Nephron (organoid): ENCODE results near the gene ZNF512B.

ENCODE experiments used
- H3K27ac Mint-ChIP-seq, 3 experiments: 2 replicates each; pipeline ENCODE4 v1.8.0; 2020; ENCODE audit warnings: mixed read lengths in 3 of 3, mild to moderate bottlenecking in 2 of 3, moderate library complexity in 1 of 3
- H3K27me3 Mint-ChIP-seq: 2 replicates; pipeline ENCODE4 v1.8.0; 2021; ENCODE audit warnings: low read depth, mild to moderate bottlenecking, moderate library complexity, mixed read lengths
- H3K36me3 Mint-ChIP-seq: 2 replicates; pipeline ENCODE4 v1.8.0; 2020; ENCODE audit warnings: low read depth, mixed read lengths
- H3K4me1 Mint-ChIP-seq: 2 replicates; pipeline ENCODE4 v1.8.0; 2020; ENCODE audit warnings: mixed read lengths
- H3K4me3 Mint-ChIP-seq, 3 experiments: 2 replicates each; pipeline ENCODE4 v1.8.0; 2020; ENCODE audit warnings: mild to moderate bottlenecking in 3 of 3, mixed read lengths in 3 of 3, moderate library complexity in 2 of 3
- H3K9me3 Mint-ChIP-seq: 2 replicates; pipeline ENCODE4 v1.8.0; 2020; ENCODE audit warnings: mixed read lengths
- CTCF ChIP-seq, 3 experiments: fragments of 200-600 bp; sonication (generic); IDR thresholded peaks; one replicate each; pipeline ENCODE4 v1.5.0; 2021; ENCODE audit warnings: antibody characterized with exemption in 3 of 3; ENCODE audit not compliant: unreplicated experiment in 3 of 3

Gene ZNF512B

GRCh38 chr20:64001607-64002011 is 31.9 kb upstream of the ZNF512B start:
- H3K27me3 Mint-ChIP-seq: no peaks in the 10 kb centered on the region
- peaks cover 56% of the 10 kb centered on the region for H3K36me3 Mint-ChIP-seq
- peak overlapping the region in 1 of 3 experiments; percentile 23 for H3K27ac Mint-ChIP-seq
- no peaks in the 10 kb centered on the region for H3K4me1 Mint-ChIP-seq
- TF ChIP-seq CTCF (IDR thresholded peaks at IDR 0.05; ENCODE audit: unreplicated experiment in 3 of 3): no peak
- no peaks in the 10 kb centered on the region for H3K9me3 Mint-ChIP-seq
- H3K4me3 Mint-ChIP-seq: no peak overlapping the region

- Mint-ChIP-seq H3K9me3 (no peaks in the 10 kb centered on the region), H3K27ac (no peak overlapping the region), H3K4me3 (no peak overlapping the region), H3K36me3 (peaks cover 60% of the 10 kb centered on the region), H3K27me3 (no peaks in the 10 kb centered on the region), H3K4me1 (no peaks in the 10 kb centered on the region)
- no peak for TF ChIP-seq CTCF (IDR thresholded peaks at IDR 0.05; ENCODE audit: unreplicated experiment in 3 of 3)
Observed at GRCh38 chr20:64000906-64001305, 31.2 kb upstream of the ZNF512B start.

- Mint-ChIP-seq H3K9me3 (no peaks in the 10 kb centered on the region), H3K27ac (peak overlapping the region in 2 of 3 experiments; percentile 19 to 69), H3K27me3 (peaks cover 3% of the 10 kb centered on the region), H3K36me3 (peaks cover 39% of the 10 kb centered on the region), H3K4me1 (peaks cover 35% of the 10 kb centered on the region), H3K4me3 (peak overlapping the region; percentile 55 to 73 (median 73))
- TF ChIP-seq CTCF (IDR thresholded peaks at IDR 0.05; ENCODE audit: unreplicated experiment in 3 of 3): no peak
Observed at GRCh38 chr20:63982937-63983336, 13.2 kb upstream of the ZNF512B start.

- Mint-ChIP-seq H3K36me3 (peaks cover 27% of the 10 kb centered on the region), H3K4me3 (peak within 1 kb of the TSS; percentile 95 to 99 (median 96)), H3K27me3 (peaks cover 3% of the 10 kb centered on the region), H3K9me3 (no peaks in the 10 kb centered on the region), H3K4me1 (peaks cover 35% of the 10 kb centered on the region), H3K27ac (peak within 1 kb of the TSS; percentile 89 to 97 (median 95))
- TF ChIP-seq CTCF (IDR thresholded peaks at IDR 0.05; ENCODE audit: unreplicated experiment in 3 of 3): peak; percentile 78 to 95 (median 83)
Observed at GRCh38 chr20:63980806-63981728, 11.3 kb upstream of the ZNF512B start, which contains the start of gene PRPF6. TSS of gene PRPF6 (plus strand) at chr20:63981132. CDS start at chr20:63981246, 114 bp downstream.

- no peaks in the 10 kb centered on the region for H3K9me3 Mint-ChIP-seq
- H3K27me3 Mint-ChIP-seq: peaks cover 5% of the 10 kb centered on the region
- H3K4me1 Mint-ChIP-seq: peaks cover 35% of the 10 kb centered on the region
- peaks cover 20% of the 10 kb centered on the region for H3K36me3 Mint-ChIP-seq
- TF ChIP-seq CTCF (IDR thresholded peaks at IDR 0.05; ENCODE audit: unreplicated experiment in 3 of 3): no peak
- H3K4me3 Mint-ChIP-seq: peak overlapping the region; percentile 95 to 99 (median 96)
- peak overlapping the region; percentile 89 to 97 (median 95) for H3K27ac Mint-ChIP-seq
Observed at GRCh38 chr20:63980317-63980805, 10.6 kb upstream of the ZNF512B start.
